K562 (cell line): ENCODE measurements around the gene MRPS10. TPM values are rescaled to one million over a fixed set of nuclear protein-coding genes. Genes with fewer than 3 reads are reported as not detected.

ENCODE experiments used
- ATAC-seq: fragments of 200-7000 bp; cut with Tn5 transposase; 3 replicates; pipeline ENCODE4 v1.9.1; 2020; ENCODE audit warnings: moderate library complexity
- Bru-seq: library from RNA; stranded (reverse); fragments of 400-500 nt; gene quantifications from one replicate; lab custom pipeline; 2021; lab: Mats Ljungman, UMichigan
- BruChase-seq, 2 experiments: library from RNA; stranded (reverse); fragments of 400-500 nt; gene quantifications; one replicate each; lab custom pipeline; 2021; lab: Mats Ljungman, UMichigan
- BruUV-seq: library from RNA; stranded (reverse); fragments of 400-500 nt; replicated peaks from 2 replicates; lab custom pipeline; 2021; lab: Mats Ljungman, UMichigan
- CTCF ChIA-PET: fragments of 300-600 bp; formaldehyde crosslinking; extraction: SDS; loops from one replicate; lab custom pipeline; 2021; ENCODE audit warnings: low intra/inter-chr PET ratio; lab: Yijun Ruan, JAX
- POLR2A ChIA-PET: fragments of 300-600, 350-650 bp; sonication (Branson Sonifier 250); formaldehyde crosslinking; extraction: SDS; loops from one replicate; lab custom pipeline; 2021; ENCODE audit warnings: antibody characterized with exemption, inconsistent platforms; lab: Yijun Ruan, JAX
- DNase-seq, 4 experiments: peaks; one replicate each; pipeline versions ENCODE4 v3.0.0 to v3.0.0-alpha.2; 2011 to 2018; ENCODE audit warnings: low spot score in 3 of 4, mixed read lengths in 3 of 4; ENCODE audit errors: extremely low read depth in 1 of 4
- FAIRE-seq: peaks from 2 replicates; lab custom pipeline; 2011; peaks lifted over from hg19 to GRCh38; lab: Jason Lieb, UNC
- H2AFZ ChIP-seq: 2 replicates; pipeline ENCODE4 v1.6.0; 2011; ENCODE audit warnings: low read depth, low read length, control low read depth, inconsistent platforms
- H3K27ac ChIP-seq: fragments of 200-600 bp; 3 replicates; pipeline ENCODE4 v1.8.0; 2011; ENCODE audit warnings: low read depth, mild to moderate bottlenecking, control low read depth, inconsistent platforms, low read length, moderate library complexity, mixed read lengths; ENCODE audit errors: extremely low read depth
- H3K27me3 ChIP-seq, 2 experiments: fragments of 300-600 bp in 1 of 2; 2 replicates in 1 of 2; 3 replicates in 1 of 2; pipeline versions ENCODE4 v1.6.0 to v1.8.0; 2011; ENCODE audit warnings: inconsistent platforms in 2 of 2, low read length in 2 of 2, mild to moderate bottlenecking in 1 of 2, mixed read lengths in 1 of 2, moderate library complexity in 1 of 2; ENCODE audit not compliant: control insufficient read depth in 2 of 2, insufficient read depth in 2 of 2
- H3K36me3 ChIP-seq: fragments of 300-600 bp; 3 replicates; pipeline ENCODE4 v1.8.0; 2011; ENCODE audit warnings: mild to moderate bottlenecking, low read length, inconsistent platforms; ENCODE audit not compliant: control insufficient read depth, insufficient read depth
- H3K4me1 ChIP-seq, 2 experiments: fragments of 200-600 bp in 1 of 2; replicated peaks in 1 of 2; 2 replicates in 1 of 2; 3 replicates in 1 of 2; pipeline versions ENCODE4 v1.5.1 to v1.8.0; 2011; ENCODE audit warnings: inconsistent platforms in 2 of 2, low read length in 2 of 2, mild to moderate bottlenecking in 1 of 2, mixed read lengths in 1 of 2, moderate library complexity in 1 of 2; ENCODE audit not compliant: control insufficient read depth in 2 of 2, insufficient read depth in 2 of 2
- H3K4me2 ChIP-seq: 2 replicates; pipeline ENCODE4 v1.6.1; 2011; ENCODE audit warnings: low read length, control low read depth, inconsistent platforms, mixed read lengths; ENCODE audit not compliant: insufficient read depth
- H3K4me3 ChIP-seq: fragments of 200-600 bp; sonication (generic), shearing (Covaris generic); 2 replicates; pipeline ENCODE4 v1.5.1; 2016; ENCODE audit warnings: control low read depth, inconsistent platforms
- H3K79me2 ChIP-seq: fragments of 200-600 bp; 3 replicates; pipeline ENCODE4 v1.8.0; 2011; ENCODE audit warnings: low read length, inconsistent platforms; ENCODE audit not compliant: control insufficient read depth, insufficient read depth
- H3K9ac ChIP-seq, 2 experiments: 2 replicates each; pipeline versions ENCODE4 v1.6.0 to v1.6.1; 2011; ENCODE audit warnings: low read depth in 2 of 2, low read length in 2 of 2, control low read depth in 1 of 2, inconsistent platforms in 1 of 2, mild to moderate bottlenecking in 1 of 2, mixed read lengths in 1 of 2; ENCODE audit not compliant: insufficient read depth in 1 of 2
- H3K9me1 ChIP-seq: one replicate; pipeline ENCODE4 v1.6.0; 2011; ENCODE audit warnings: inconsistent platforms, mild to moderate bottlenecking, low read length, moderate library complexity; ENCODE audit not compliant: control insufficient read depth, insufficient read depth
- H3K9me3 ChIP-seq: replicated peaks from 2 replicates; pipeline ENCODE4 v1.5.1; 2011; ENCODE audit warnings: low read depth, low read length, inconsistent platforms; ENCODE audit not compliant: control insufficient read depth, insufficient read depth
- H4K20me1 ChIP-seq: replicated peaks from 2 replicates; pipeline ENCODE4 v1.6.1; 2011; ENCODE audit warnings: low read length, inconsistent platforms, mixed read lengths; ENCODE audit not compliant: control insufficient read depth, insufficient read depth
- GTF2E2 ChIP-seq: fragments of 200-800 bp; sonication (Bioruptor generic); IDR thresholded peaks from 2 replicates; pipeline ENCODE4 v1.6.1; 2016; ENCODE audit warnings: missing genetic modification characterization, missing compliant biosample characterization
- HDAC2 ChIP-seq: fragments of 450-650 bp; IDR thresholded peaks from 2 replicates; pipeline ENCODE4 v1.6.1; 2016; ENCODE audit warnings: mild to moderate bottlenecking
- HNRNPUL1 ChIP-seq: fragments of 200-400 bp; formaldehyde crosslinking; IDR thresholded peaks from 2 replicates; pipeline ENCODE4 v1.6.1; 2017; ENCODE audit warnings: low read length
- IRF2 ChIP-seq: sonication (generic); formaldehyde crosslinking; IDR thresholded peaks from 2 replicates; pipeline ENCODE4 v1.8.1; 2022; ENCODE audit warnings: mild to moderate bottlenecking, missing genetic modification reagents
- SNRNP70 ChIP-seq: fragments of 200-400 bp; formaldehyde crosslinking; optimal IDR thresholded peaks from 2 replicates; pipeline ENCODE3; 2017; ENCODE audit warnings: low read depth, low read length
- SUPT5H ChIP-seq: fragments of 450-650 bp; IDR thresholded peaks from 2 replicates; pipeline ENCODE4 v1.6.1; 2016
- TBL1XR1 ChIP-seq, 2 experiments: IDR thresholded peaks; 2 replicates each; pipeline ENCODE4 v1.6.1; 2012; ENCODE audit warnings: improper control_type of control experiment in 2 of 2, low read length in 2 of 2, mild to moderate bottlenecking in 1 of 2
- ZBTB17 ChIP-seq: fragments of 450-650 bp; formaldehyde crosslinking; IDR thresholded peaks from 2 replicates; pipeline ENCODE4 v1.4.0; 2020; ENCODE audit warnings: mild to moderate bottlenecking
- ZNF431 ChIP-seq: sonication (generic); formaldehyde crosslinking; IDR thresholded peaks from 2 replicates; pipeline ENCODE4 v1.8.0; 2022; ENCODE audit warnings: mild to moderate bottlenecking, missing genetic modification reagents
- ZNF592 ChIP-seq: fragments of 450-650 bp; IDR thresholded peaks from 2 replicates; pipeline ENCODE4 v1.6.1; 2017; ENCODE audit warnings: antibody characterized with exemption, mild to moderate bottlenecking
- WGBS: fragments of 100-300 bp; shearing (Covaris generic); methylation state at CpG from one replicate; pipeline ENCODE4 v1.1.6; 2016; ENCODE audit warnings: low coverage, mixed read lengths; ENCODE audit not compliant: insufficient coverage; ENCODE audit errors: missing lambda C conversion rate; 5-methylcytosine and 5-hydroxymethylcytosine counted together
- in situ Hi-C: fragments of 300-500 bp; cut with MboI; formaldehyde crosslinking; loops from 4 replicates; pipeline ENCODE4 v1.15.0; 2018; ENCODE audit warnings: inconsistent platforms, mixed read lengths
- intact Hi-C: fragments of 100-400 bp; cut with micrococcal nuclease; formaldehyde crosslinking; loops from 2 replicates; pipeline ENCODE4 v1.14.2; 2022
- long read RNA-seq, 3 experiments: library from polyadenylated mRNA in 2 of 3; library from RNA in 1 of 3; unstranded in 2 of 3; stranded (forward) in 1 of 3; transcript quantifications; one replicate each; pipeline ENCODE4 v2.0.0, GENCODE V29; 2019 to 2022
- polyA minus RNA-seq, 3 experiments: library from RNA; depleted of rRNA, polyadenylated mRNA; stranded (reverse); fragments of >200 nt; gene quantifications; 2 replicates each; pipeline ENCODE4 v1.2.3, GENCODE V29; 2011
- polyA plus RNA-seq, 8 experiments: library from polyadenylated mRNA; depleted of rRNA in 4 of 8; stranded (reverse) in 5 of 8; unstranded in 3 of 8; fragments of >200 nt; fragmentation: Nextera tagmentation in 2 of 8; fragmentation: Illumina TruSeq in 1 of 8; extraction: Ambion mirVana in 2 of 8; extraction: Trizol in 1 of 8; gene quantifications; 2 replicates each; pipeline versions ENCODE4 v1.2.1 to v1.2.3, GENCODE V29; 2011 to 2014; ENCODE audit warnings: inconsistent platforms in 1 of 8, missing spikeins in 1 of 8
- total RNA-seq, 7 experiments: library from RNA; depleted of rRNA in 6 of 7; stranded (reverse); fragments of >200 nt in 6 of 7; fragmentation: Illumina TruSeq in 2 of 7; extraction: Trizol in 2 of 7; gene quantifications; 2 replicates each; pipeline versions ENCODE4 v1.2.1 to v1.2.3, GENCODE V29; 2011 to 2021; ENCODE audit warnings: low replicate concordance in 1 of 7
- TF ChIP-seq, protein P1 (sequence below): fragments of 250-450 bp; sonication (Bioruptor Pico); IDR thresholded peaks from 2 replicates; pipeline ENCODE4 v1.6.1; 2021; ENCODE audit warnings: mild to moderate bottlenecking

The MRPS10 gene
- 25.3 and 53.6 TPM in 2 replicates for total RNA-seq (2011; cell fraction: chromatin; rRNA removed; ENCODE audit: low replicate concordance)
- 17.6 and 18.5 TPM in 2 replicates for total RNA-seq (2011; cell fraction: nucleolus; rRNA removed)
- 37.0 and 65.0 TPM in 2 replicates for total RNA-seq (2011; cell fraction: nucleoplasm; rRNA removed)
- total RNA-seq (2014; rRNA removed) (48.6 and 50.3 TPM in 2 replicates), total RNA-seq (2014; rRNA removed; fragmentation: Illumina TruSeq; extraction: Trizol) (93.7 and 106 TPM in 2 replicates), total RNA-seq (2015; rRNA removed; fragmentation: Illumina TruSeq; extraction: Trizol) (72.7 and 78.8 TPM in 2 replicates), total RNA-seq (2021) (51.1 and 53.7 TPM in 2 replicates), polyA plus RNA-seq (2011; rRNA removed) (57.0 and 102 TPM in 2 replicates), polyA plus RNA-seq (2014; fragmentation: Illumina TruSeq; extraction: Trizol) (94.8 and 99.9 TPM in 2 replicates), polyA plus RNA-seq (2014; fragmentation: Nextera tagmentation; extraction: Ambion mirVana) (100 to 1,000 TPM; 126 to 166 TPM), polyA plus RNA-seq (2014; rRNA removed) (65.9 and 86.5 TPM in 2 replicates), polyA minus RNA-seq (2011; rRNA and poly(A)+ RNA removed) (48.2 and 55.1 TPM in 2 replicates), Bru-seq, nascent RNA (percentile 93 among the genes with signal in this experiment), BruChase-seq, experiment 1, labeled RNA remaining after a 2-hour chase (percentile 89 among the genes with signal in this experiment), BruChase-seq, experiment 2, labeled RNA remaining after a 6-hour chase (percentile 90 among the genes with signal in this experiment)
- polyA plus RNA-seq (2011; cell fraction: cytosol; rRNA removed) = 26.0 and 42.1 TPM in 2 replicates
- polyA plus RNA-seq (2011; cell fraction: nucleus; rRNA removed) = 11.1 and 15.9 TPM in 2 replicates
- polyA plus RNA-seq (2012) = 55.9 and 63.4 TPM in 2 replicates
- 13.4 and 24.6 TPM in 2 replicates for polyA minus RNA-seq (2011; cell fraction: cytosol; rRNA and poly(A)+ RNA removed)
- 8.6 and 17.8 TPM in 2 replicates for polyA minus RNA-seq (2011; cell fraction: nucleus; rRNA and poly(A)+ RNA removed)
- long read RNA-seq, experiment 1, transcript MRPS10-201 (7 exons, 2,110 nt) = major isoform, 276 of 367 reads
- long read RNA-seq, experiment 1, partial matches to known transcripts = 15 of 367 reads
- long read RNA-seq, experiment 1, other reads (novel, unspliced or antisense) = 76 of 367 reads
- long read RNA-seq, experiment 2, transcript MRPS10-201 (7 exons, 2,110 nt) = major isoform, 30 of 103 reads
- long read RNA-seq, experiment 2, partial matches to known transcripts = 5 of 103 reads
- long read RNA-seq, experiment 2, other reads (novel, unspliced or antisense) = 68 of 103 reads
- long read RNA-seq, experiment 3, transcript MRPS10-201 (7 exons, 2,110 nt) = major isoform, 103 of 137 reads
- long read RNA-seq, experiment 3, partial matches to known transcripts = 12 of 137 reads
- long read RNA-seq, experiment 3, other reads (novel, unspliced or antisense) = 22 of 137 reads

DNA sequence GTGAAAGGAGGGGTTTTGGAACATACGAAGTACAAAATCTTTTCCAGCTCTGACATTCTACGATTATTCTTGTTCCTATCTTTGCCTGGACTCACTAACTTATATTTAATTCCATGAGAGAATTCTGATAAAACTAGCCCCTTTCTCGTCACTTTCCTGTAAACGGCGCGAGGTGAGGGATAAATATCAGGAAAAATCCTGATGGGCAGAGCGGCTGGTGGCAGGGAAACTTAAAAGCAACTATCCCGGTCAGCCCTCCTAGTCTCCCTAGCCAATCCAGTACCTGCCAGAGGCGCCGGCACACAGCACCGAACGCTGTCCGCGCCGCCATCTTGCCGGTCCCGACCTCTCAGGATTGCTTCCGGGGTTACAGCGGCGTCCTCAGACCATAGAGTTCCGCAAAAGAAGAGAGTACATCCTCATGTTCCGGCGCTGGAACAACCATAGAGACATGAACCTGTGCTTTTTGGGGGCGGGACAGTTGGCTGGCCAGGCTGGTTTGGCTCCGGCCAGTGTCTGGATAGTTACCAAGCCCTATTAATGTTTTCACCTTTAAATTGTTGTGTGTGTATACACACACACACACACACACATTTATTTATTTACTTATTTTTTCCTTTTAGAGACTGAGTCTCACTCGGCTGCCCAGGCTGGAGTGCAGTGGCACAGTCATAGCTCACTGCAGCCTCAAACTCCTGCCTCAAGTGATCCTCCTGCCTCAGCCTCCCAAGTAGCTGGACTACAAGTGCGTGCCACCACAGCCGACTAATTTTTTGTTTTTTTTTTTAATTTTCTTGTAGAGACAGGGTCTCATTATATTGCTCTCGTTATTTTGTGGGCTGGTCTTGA is at the start of gene MRPS10:
Gene MRPS10, minus strand, starts transcription at position 343 of the 849 bp plus-strand sequence. Its CDS starts 12 bp downstream, at position 331.
- H3K79me2 ChIP-seq = peaks cover 46% of the 10 kb centered on the region
- H3K4me1 ChIP-seq = peaks cover 6 to 14% of the 10 kb centered on the region in 2 experiments; a peak in 4 of 5 replicates
- H4K20me1 ChIP-seq = no peaks in the 10 kb centered on the region
- peaks cover 26% of the 10 kb centered on the region for H3K36me3 ChIP-seq
- peak within 1 kb of the TSS; percentile 92 for H3K27ac ChIP-seq
- H3K9me3 ChIP-seq = no peaks in the 10 kb centered on the region
- CTCF ChIA-PET = interaction anchor here (0.5 to 1.5 kb wide), 2 partner anchors 108 to 142 kb away, joined by 4 to 5 read pairs; no protein-coding TSS in a partner anchor
- in situ Hi-C loops = loop anchor here (5.0 kb wide), 1 partner anchor 140 kb away; no protein-coding TSS in a partner anchor
- POLR2A ChIA-PET = interaction anchor here (0.6 to 2.6 kb wide), 13 partner anchors 9 to 525 kb away, joined by 3 to 13 read pairs (median 3); no protein-coding TSS in a partner anchor
- H3K27me3 ChIP-seq = no peaks in the 10 kb centered on the region
- ATAC-seq (peak; percentile 98), FAIRE-seq (peak; percentile 91), DNase-seq (peak; percentile 96 to 99 (median 96))
- peak within 1 kb of the TSS; percentile 92 for H3K4me2 ChIP-seq
- BruUV-seq = TSS peak; percentile 94
- intact Hi-C loops = loop anchor here (5.0 to 10.0 kb wide), 3 partner anchors 113 to 435 kb away; partner anchors contain the start of gene PRICKLE4
- WGBS = 8% methylated on average over 29 of the region's 29 CpGs
- peak within 1 kb of the TSS; percentile 84 for H2AFZ ChIP-seq
- H3K9ac ChIP-seq = peak within 1 kb of the TSS; percentile 88 to 98
- H3K9me1 ChIP-seq = no peaks in the 10 kb centered on the region
- peak within 1 kb of the TSS; percentile 77 for H3K4me3 ChIP-seq
- no peak for TF ChIP-seq ZNF592
- no peak for TF ChIP-seq SNRNP70
- no peak; the same call in 1 of the 2 replicates for TF ChIP-seq ZBTB17
- TF ChIP-seq ZNF431 (CRISPR knock-in tag) = no peak; the same call in 1 of the 2 replicates
- no peak for TF ChIP-seq IRF2
- peak; percentile 46; the same call in 1 of the 2 replicates for TF ChIP-seq HDAC2
- peak; percentile 89 for TF ChIP-seq GTF2E2 (tag)
- TF ChIP-seq HNRNPUL1 = no peak
- TF ChIP-seq TBL1XR1 (IDR thresholded peaks at IDR 0.05; ENCODE audit: low read length in 2 of 2) = 0 out of 4 replicates have a peak, but pooled peaks of 1 of the 2 experiments have one; percentile 10
- TF ChIP-seq, protein P1, sequence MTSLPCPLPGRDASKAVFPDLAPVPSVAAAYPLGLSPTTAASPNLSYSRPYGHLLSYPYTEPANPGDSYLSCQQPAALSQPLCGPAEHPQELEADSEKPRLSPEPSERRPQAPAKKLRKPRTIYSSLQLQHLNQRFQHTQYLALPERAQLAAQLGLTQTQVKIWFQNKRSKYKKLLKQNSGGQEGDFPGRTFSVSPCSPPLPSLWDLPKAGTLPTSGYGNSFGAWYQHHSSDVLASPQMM (CRISPR knock-in tag) = no peak
- TF ChIP-seq SUPT5H = peak; percentile 95
